H1 (cell line): ENCODE results near the gene NEDD1. TPM values are rescaled to one million over a fixed set of nuclear protein-coding genes. Genes with fewer than 3 reads are reported as not detected.

ENCODE experiments used
- CTCF ChIA-PET: fragments of 300-600 bp; sonication (Branson Sonifier 250); formaldehyde crosslinking; loops from one replicate; lab custom pipeline; 2021; ENCODE audit not compliant: partially characterized antibody; lab: Charles Lee
- POLR2A ChIA-PET: fragments of 300-600 bp; sonication (Branson Sonifier 250); formaldehyde crosslinking; loops from one replicate; lab custom pipeline; 2021; ENCODE audit warnings: inconsistent platforms; ENCODE audit not compliant: partially characterized antibody; lab: Charles Lee
- DNase-seq, 2 experiments: peaks; one replicate each; pipeline versions ENCODE4 v3.0.0 to v3.0.0-alpha.2; 2010 to 2022; ENCODE audit warnings: low spot score in 2 of 2, low read depth in 1 of 2, mixed read lengths in 1 of 2
- FAIRE-seq: peaks from 2 replicates; lab custom pipeline; 2011; peaks lifted over from hg19 to GRCh38; lab: Jason Lieb, UNC
- H2AFZ ChIP-seq: 2 replicates; pipeline ENCODE4 v1.8.1; 2012; ENCODE audit warnings: low read length, inconsistent platforms
- H2AK5ac ChIP-seq: 2 replicates; pipeline ENCODE4 v1.6.1; 2013; ENCODE audit warnings: low read depth, low read length
- H2BK120ac ChIP-seq: replicated peaks from 2 replicates; pipeline ENCODE3; 2013; ENCODE audit warnings: low read depth, low read length, inconsistent platforms
- H2BK12ac ChIP-seq: 2 replicates; pipeline ENCODE4 v1.6.1; 2013; ENCODE audit warnings: low read depth, low read length
- H2BK15ac ChIP-seq: 2 replicates; pipeline ENCODE4 v1.6.1; 2013; ENCODE audit warnings: low read length
- H2BK20ac ChIP-seq: 2 replicates; pipeline ENCODE4 v1.6.1; 2013; ENCODE audit warnings: low read length
- H2BK5ac ChIP-seq: 2 replicates; pipeline ENCODE4 v1.6.1; 2013; ENCODE audit warnings: low read depth, low read length
- H3K14ac ChIP-seq: 2 replicates; pipeline ENCODE4 v1.6.1; 2013; ENCODE audit warnings: inconsistent platforms; ENCODE audit not compliant: insufficient read length
- H3K18ac ChIP-seq: 2 replicates; pipeline ENCODE4 v1.6.1; 2013; ENCODE audit warnings: low read length; ENCODE audit errors: extremely low read depth
- H3K23ac ChIP-seq: 2 replicates; pipeline ENCODE4 v1.6.1; 2013; ENCODE audit warnings: inconsistent platforms; ENCODE audit not compliant: insufficient read length
- H3K23me2 ChIP-seq: 2 replicates; pipeline ENCODE4 v1.6.1; 2013; ENCODE audit warnings: low read depth, low read length
- H3K27ac ChIP-seq: 2 replicates; pipeline ENCODE4 v1.6.1; 2011; ENCODE audit warnings: low read depth, low read length, inconsistent platforms
- H3K27me3 ChIP-seq, 4 experiments: replicated peaks in 1 of 4; 1 replicate in 1 of 4; 2 replicates in 3 of 4; pipeline versions ENCODE4 v1.6.1 to v1.8.1; 2011 to 2013; ENCODE audit warnings: low read length in 3 of 4, mild to moderate bottlenecking in 3 of 4, inconsistent platforms in 2 of 4, mixed read lengths in 2 of 4, moderate library complexity in 1 of 4; ENCODE audit not compliant: control insufficient read depth in 3 of 4, insufficient read depth in 3 of 4; ENCODE audit errors: extremely low read depth in 1 of 4
- H3K36me3 ChIP-seq, 4 experiments: 2 replicates each; pipeline versions ENCODE4 v1.6.1 to v1.8.1; 2011 to 2013; ENCODE audit warnings: mild to moderate bottlenecking in 4 of 4, low read length in 3 of 4, moderate library complexity in 2 of 4, control low read depth in 1 of 4, inconsistent platforms in 1 of 4; ENCODE audit not compliant: insufficient read depth in 4 of 4, control insufficient read depth in 2 of 4
- H3K4ac ChIP-seq: replicated peaks from 2 replicates; pipeline ENCODE3; 2013; ENCODE audit warnings: low read length, low read depth, mixed read lengths, inconsistent platforms; ENCODE audit not compliant: insufficient read length
- H3K4me1 ChIP-seq, 4 experiments: replicated peaks in 1 of 4; 1 replicate in 1 of 4; 2 replicates in 3 of 4; pipeline versions ENCODE4 v1.6.1 to v1.8.1; 2011 to 2013; ENCODE audit warnings: low read length in 3 of 4, inconsistent platforms in 2 of 4, mixed read lengths in 1 of 4; ENCODE audit not compliant: insufficient read depth in 4 of 4, control insufficient read depth in 3 of 4
- H3K4me2 ChIP-seq, 2 experiments: 2 replicates each; pipeline versions ENCODE4 v1.6.1 to v1.8.1; 2011 to 2013; ENCODE audit warnings: low read depth in 2 of 2, low read length in 2 of 2, control low read depth in 1 of 2, inconsistent platforms in 1 of 2, mild to moderate bottlenecking in 1 of 2; ENCODE audit not compliant: insufficient read depth in 1 of 2
- H3K4me3 ChIP-seq, 4 experiments: fragments of 200-600, 300-600 bp in 1 of 4; sonication (generic), shearing (Covaris generic), sonication (Bioruptor Twin) in 1 of 4; 2 replicates each; pipeline versions ENCODE4 v1.5.1 to v1.8.1; 2011 to 2016; ENCODE audit warnings: low read length in 4 of 4, low read depth in 3 of 4, control low read depth in 2 of 4, inconsistent platforms in 2 of 4, mild to moderate bottlenecking in 2 of 4, mixed read lengths in 1 of 4, moderate library complexity in 1 of 4; ENCODE audit not compliant: insufficient read depth in 2 of 4; ENCODE audit errors: extremely low read depth in 1 of 4
- H3K56ac ChIP-seq: replicated peaks from 2 replicates; pipeline ENCODE3; 2013; ENCODE audit warnings: low read depth, mild to moderate bottlenecking, mixed read lengths, low read length, inconsistent platforms; ENCODE audit not compliant: insufficient read length
- H3K79me1 ChIP-seq: 2 replicates; pipeline ENCODE4 v1.6.1; 2013; ENCODE audit warnings: low read depth, low read length, control low read depth
- H3K79me2 ChIP-seq, 2 experiments: 2 replicates each; pipeline versions ENCODE4 v1.6.1 to v1.8.1; 2012 to 2013; ENCODE audit warnings: low read length in 2 of 2, mild to moderate bottlenecking in 2 of 2, inconsistent platforms in 1 of 2; ENCODE audit not compliant: insufficient read depth in 2 of 2, control insufficient read depth in 1 of 2
- H3K9ac ChIP-seq, 4 experiments: replicated peaks in 1 of 4; 1 replicate in 1 of 4; 2 replicates in 3 of 4; pipeline versions ENCODE4 v1.6.1 to v1.8.1; 2011 to 2013; ENCODE audit warnings: low read depth in 3 of 4, low read length in 3 of 4, control low read depth in 2 of 4, mild to moderate bottlenecking in 2 of 4, moderate library complexity in 2 of 4, inconsistent platforms in 1 of 4; ENCODE audit errors: extremely low read depth in 1 of 4
- H3K9me3 ChIP-seq, 2 experiments: 2 replicates each; pipeline versions ENCODE4 v1.6.1 to v1.8.1; 2012 to 2013; ENCODE audit warnings: mild to moderate bottlenecking in 2 of 2, moderate library complexity in 2 of 2, control low read depth in 1 of 2, inconsistent platforms in 1 of 2, low read depth in 1 of 2, low read length in 1 of 2, mixed read lengths in 1 of 2; ENCODE audit not compliant: insufficient read depth in 2 of 2
- H4K20me1 ChIP-seq, 2 experiments: replicated peaks in 1 of 2; 2 replicates each; pipeline versions ENCODE3 to v1.8.1; 2011 to 2013; ENCODE audit warnings: inconsistent platforms in 2 of 2, low read length in 2 of 2, mild to moderate bottlenecking in 1 of 2; ENCODE audit not compliant: insufficient read depth in 2 of 2, control insufficient read depth in 1 of 2
- H4K5ac ChIP-seq: 2 replicates; pipeline ENCODE4 v1.6.1; 2013; ENCODE audit warnings: low read length, low read depth, mixed read lengths, inconsistent platforms; ENCODE audit not compliant: insufficient read length
- H4K8ac ChIP-seq: 2 replicates; pipeline ENCODE4 v1.8.0; 2013; ENCODE audit warnings: mild to moderate bottlenecking, moderate library complexity, low read length, inconsistent platforms; ENCODE audit not compliant: insufficient read depth; ENCODE audit errors: extremely low read depth
- H4K91ac ChIP-seq: replicated peaks from 2 replicates; pipeline ENCODE3; 2013; ENCODE audit warnings: low read length, mixed read lengths, inconsistent platforms; ENCODE audit not compliant: insufficient read length
- BCL11A ChIP-seq, 2 experiments: IDR thresholded peaks; one replicate each; pipeline ENCODE4 v1.6.1; 2011; ENCODE audit warnings: low read depth in 2 of 2, low read length in 2 of 2, mild to moderate bottlenecking in 2 of 2
- KDM1A ChIP-seq: fragments of 200-600, 300-600 bp; sonication (generic); IDR thresholded peaks from 2 replicates; pipeline ENCODE4 v1.7.1; 2016; ENCODE audit warnings: mild to moderate bottlenecking, low read length, borderline replicate concordance
- NRF1 ChIP-seq: IDR thresholded peaks from 2 replicates; pipeline ENCODE4 v1.6.1; 2011; ENCODE audit warnings: mild to moderate bottlenecking, low read depth, low read length, improper control_type of control experiment
- TAF1 ChIP-seq: IDR thresholded peaks from 2 replicates; pipeline ENCODE4 v1.6.1; 2011; ENCODE audit warnings: mild to moderate bottlenecking, low read depth, low read length
- WGBS, 2 experiments: shearing (Covaris generic) in 1 of 2; methylation state at CpG; one replicate each; pipeline versions ENCODE4 v1.1.6 to v1.1.7; 2013 to 2015; ENCODE audit warnings: low lambda C conversion rate in 2 of 2, mixed read lengths in 2 of 2, inconsistent platforms in 1 of 2, low coverage in 1 of 2, missing lambda C conversion rate in 1 of 2; ENCODE audit not compliant: insufficient replicate concordance in 2 of 2, insufficient coverage in 1 of 2, insufficient read length in 1 of 2; ENCODE audit errors: extremely low coverage in 1 of 2, missing lambda C conversion rate in 1 of 2; 5-methylcytosine and 5-hydroxymethylcytosine counted together
- long read RNA-seq, 2 experiments: library from RNA in 1 of 2; library from capped mRNA in 1 of 2; stranded (forward); transcript quantifications; one replicate each; pipeline ENCODE4 v2.0.0, GENCODE V29; 2021; ENCODE audit warnings: inconsistent platforms in 1 of 2
- polyA minus RNA-seq, 3 experiments: library from RNA; depleted of rRNA, polyadenylated mRNA; stranded (reverse); fragments of >200 nt; gene quantifications; 1 replicate in 2 of 3; 2 replicates in 1 of 3; pipeline ENCODE4 v1.2.3, GENCODE V29; 2011
- polyA plus RNA-seq, 7 experiments: library from polyadenylated mRNA; depleted of rRNA in 3 of 7; stranded (reverse) in 5 of 7; unstranded in 2 of 7; fragments of >200 nt in 5 of 7; fragments of 200-250 nt in 2 of 7; gene quantifications; 1 replicate in 5 of 7; 2 replicates in 1 of 7; 4 replicates in 1 of 7; pipeline versions ENCODE4 v1.2.1 to v1.2.3, GENCODE V29; 2011 to 2013; ENCODE audit warnings: missing spikeins in 2 of 7, mixed read lengths in 2 of 7
- total RNA-seq: library from RNA; stranded (reverse); fragmentation: NEBNext Ultra II Directional; extraction: Animal tissue kit (Norgen Biotek cat#: 25700); gene quantifications from 2 replicates; pipeline ENCODE4 v1.2.1, GENCODE V29; 2021

Gene NEDD1, protein sequence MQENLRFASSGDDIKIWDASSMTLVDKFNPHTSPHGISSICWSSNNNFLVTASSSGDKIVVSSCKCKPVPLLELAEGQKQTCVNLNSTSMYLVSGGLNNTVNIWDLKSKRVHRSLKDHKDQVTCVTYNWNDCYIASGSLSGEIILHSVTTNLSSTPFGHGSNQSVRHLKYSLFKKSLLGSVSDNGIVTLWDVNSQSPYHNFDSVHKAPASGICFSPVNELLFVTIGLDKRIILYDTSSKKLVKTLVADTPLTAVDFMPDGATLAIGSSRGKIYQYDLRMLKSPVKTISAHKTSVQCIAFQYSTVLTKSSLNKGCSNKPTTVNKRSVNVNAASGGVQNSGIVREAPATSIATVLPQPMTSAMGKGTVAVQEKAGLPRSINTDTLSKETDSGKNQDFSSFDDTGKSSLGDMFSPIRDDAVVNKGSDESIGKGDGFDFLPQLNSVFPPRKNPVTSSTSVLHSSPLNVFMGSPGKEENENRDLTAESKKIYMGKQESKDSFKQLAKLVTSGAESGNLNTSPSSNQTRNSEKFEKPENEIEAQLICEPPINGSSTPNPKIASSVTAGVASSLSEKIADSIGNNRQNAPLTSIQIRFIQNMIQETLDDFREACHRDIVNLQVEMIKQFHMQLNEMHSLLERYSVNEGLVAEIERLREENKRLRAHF
- total RNA-seq (20.9 and 26.6 TPM in 2 replicates), polyA plus RNA-seq (2011; rRNA removed) (6.9 and 9.0 TPM in 2 replicates), polyA minus RNA-seq (2011; rRNA and poly(A)+ RNA removed) (37.0 and 63.1 TPM in 2 replicates)
- polyA plus RNA-seq (2011; cell fraction: cytosol; rRNA removed) = 10.1 TPM
- 7.7 TPM for polyA plus RNA-seq (2011; cell fraction: nucleus; rRNA removed)
- polyA plus RNA-seq (2012, experiment 1 of 2) = 12.4 to 17.5 TPM (median 15.1 TPM) in 4 replicates
- 0.64 TPM for polyA plus RNA-seq (2012, experiment 2 of 2)
- polyA plus RNA-seq (2013, experiment 1 of 2) = 16.5 TPM
- polyA plus RNA-seq (2013, experiment 2 of 2) = 19.1 TPM
- 21.8 TPM for polyA minus RNA-seq (2011; cell fraction: cytosol; rRNA and poly(A)+ RNA removed)
- 22.9 TPM for polyA minus RNA-seq (2011; cell fraction: nucleus; rRNA and poly(A)+ RNA removed)
- long read RNA-seq, experiment 1, full-length matches to known transcripts = 1 of 11 reads
- long read RNA-seq, experiment 1, partial matches to known transcripts = 8 of 11 reads
- long read RNA-seq, experiment 1, other reads (novel, unspliced or antisense) = 2 of 11 reads
- long read RNA-seq, experiment 2, full-length matches to known transcripts = 3 of 13 reads
- long read RNA-seq, experiment 2, partial matches to known transcripts = 0 of 13 reads
- long read RNA-seq, experiment 2, other reads (novel, unspliced or antisense) = 10 of 13 reads

GRCh38 chr12:96906849-96907670 is at the start of gene NEDD1:
NEDD1 (plus strand) TSS chr12:96907257; CDS start chr12:96909760, 2,503 bp downstream.
- H3K79me2 ChIP-seq = peaks cover 0 to 31% of the 10 kb centered on the region in 2 experiments; a peak in 3 of 4 replicates
- peaks cover 12% of the 10 kb centered on the region; the same call in 1 of the 2 replicates for H3K23me2 ChIP-seq
- no peaks in the 10 kb centered on the region for H3K79me1 ChIP-seq
- peak within 1 kb of the TSS; percentile 86 to 98 for H3K4me2 ChIP-seq
- H3K14ac ChIP-seq = no peak within 1 kb of the TSS
- CTCF ChIA-PET = interaction anchor here (0.6 kb wide), 1 partner anchor 202 kb away, joined by 5 read pairs; no protein-coding TSS in a partner anchor
- H3K4ac ChIP-seq = no peak within 1 kb of the TSS
- peak within 1 kb of the TSS; percentile 26 for H3K56ac ChIP-seq
- H3K18ac ChIP-seq = peak within 1 kb of the TSS; percentile 90
- H3K9ac ChIP-seq = peak within 1 kb of the TSS; percentile 64 to 79 (median 64)
- no peaks in the 10 kb centered on the region for H3K9me3 ChIP-seq
- peaks cover 0 to 6% (median 0%) of the 10 kb centered on the region in 4 experiments; a peak in 1 of 8 replicates for H3K36me3 ChIP-seq
- FAIRE-seq (no peak), DNase-seq (peak; percentile 77 to 96)
- H2BK120ac ChIP-seq = no peak within 1 kb of the TSS
- no peaks in the 10 kb centered on the region for H4K20me1 ChIP-seq
- peak within 1 kb of the TSS; percentile 55; the same call in 1 of the 2 replicates for H2AK5ac ChIP-seq
- H4K91ac ChIP-seq = no peak within 1 kb of the TSS
- peak within 1 kb of the TSS; percentile 59 for H3K27ac ChIP-seq
- POLR2A ChIA-PET = interaction anchor here (0.7 to 1.2 kb wide), 2 partner anchors 11 to 12 kb away, joined by 3 read pairs; no protein-coding TSS in a partner anchor
- H2BK12ac ChIP-seq = peak within 1 kb of the TSS; percentile 6; the same call in 1 of the 2 replicates
- H4K5ac ChIP-seq = peak within 1 kb of the TSS; percentile 55
- no peak within 1 kb of the TSS for H2BK20ac ChIP-seq
- H3K4me3 ChIP-seq = peak within 1 kb of the TSS; percentile 60 to 93 (median 78)
- H2BK5ac ChIP-seq = 0 out of 2 replicates have a peak within 1 kb of the TSS, but pooled peaks have one; percentile 31
- peaks cover 2 to 9% (median 3%) of the 10 kb centered on the region in 4 experiments; a peak in 5 of 7 replicates for H3K4me1 ChIP-seq
- WGBS, 2 experiments = 3% methylated on average over 41 of the region's 68 CpGs; no CpG with 5 or more reads in 1 of the 2 experiments
- peak within 1 kb of the TSS; percentile 79; the same call in 1 of the 2 replicates for H4K8ac ChIP-seq
- H2AFZ ChIP-seq = peak within 1 kb of the TSS; percentile 98
- no peak within 1 kb of the TSS for H3K23ac ChIP-seq
- peaks cover 0 to 1% (median 0%) of the 10 kb centered on the region in 4 experiments; a peak in 1 of 7 replicates for H3K27me3 ChIP-seq
- no peak within 1 kb of the TSS for H2BK15ac ChIP-seq
- TF ChIP-seq BCL11A (IDR thresholded peaks at IDR 0.05; ENCODE audit: low read depth in 2 of 2, low read length in 2 of 2) (no peak), TAF1 (peak; percentile 66; the same call in 1 of the 2 replicates), KDM1A (peak; percentile 74; the same call in 1 of the 2 replicates), NRF1 (no peak)
